Astrocyte of the spinal cord (primary cell): ENCODE results near the gene IRX1.

Experiments used
- DNase-seq: peaks from one replicate; pipeline ENCODE4 v3.0.0; 2011; ENCODE audit warnings: low read depth, low spot score
- H3K4me3 ChIP-seq: 2 replicates; pipeline ENCODE4 v1.5.1; 2011; ENCODE audit warnings: low read depth, mild to moderate bottlenecking, low read length, moderate library complexity
- CTCF ChIP-seq: IDR thresholded peaks from 2 replicates; pipeline ENCODE4 v1.5.1; 2012; ENCODE audit warnings: low read depth, mild to moderate bottlenecking, low read length, inconsistent platforms
- in situ Hi-C: cut with HindIII; loops from 2 replicates; pipeline ENCODE4 v1.10.0; 2017; ENCODE audit warnings: low sequenced_read_pairs

Gene IRX1

GRCh38 chr5:3606121-3606831 is 10.6 kb downstream of the IRX1 start:
- DNase-seq: no peak
- no peak for TF ChIP-seq CTCF
- in situ Hi-C loops: no loop called here
- no peak overlapping the region for H3K4me3 ChIP-seq

- TF ChIP-seq CTCF: no peak
- in situ Hi-C loops: no loop called here
- no peak for DNase-seq
Measured at GRCh38 chr5:3607541-3608181, 12.0 kb downstream of the IRX1 start.

GRCh38 chr5:3609120-3609681 is 13.6 kb downstream of the IRX1 start:
- TF ChIP-seq CTCF: no peak
- in situ Hi-C loops: no loop called here
- no peak overlapping the region for H3K4me3 ChIP-seq
- DNase-seq: no peak

More at GRCh38 chr5:3607541-3608181, 12.0 kb downstream of the IRX1 start:
- no peak overlapping the region for H3K4me3 ChIP-seq

- in situ Hi-C loops: no loop called here
- no peak for DNase-seq
- no peak overlapping the region for H3K4me3 ChIP-seq
- no peak for TF ChIP-seq CTCF
Measured at GRCh38 chr5:3612591-3613042, 17.0 kb downstream of the IRX1 start.

- H3K4me3 ChIP-seq: no peak overlapping the region
- no peak for TF ChIP-seq CTCF
- DNase-seq: no peak
- in situ Hi-C loops: no loop called here
Measured at GRCh38 chr5:3613726-3614125, 18.1 kb downstream of the IRX1 start.

GRCh38 chr5:3615217-3615616 is 19.6 kb downstream of the IRX1 start:
- in situ Hi-C loops: no loop called here
- no peak for TF ChIP-seq CTCF
- no peak overlapping the region for H3K4me3 ChIP-seq
- no peak for DNase-seq
